HS-5 (cell line): Measurements from ENCODE around the gene ZNF70.
A peak's percentile ranks its signal among the peaks of the same experiment; 100 is the strongest.

Experiments
- DNase-seq: peaks from one replicate; pipeline ENCODE4 v3.0.0-alpha.2; 2012; ENCODE audit warnings: low read depth

ZNF70 gene

DNA sequence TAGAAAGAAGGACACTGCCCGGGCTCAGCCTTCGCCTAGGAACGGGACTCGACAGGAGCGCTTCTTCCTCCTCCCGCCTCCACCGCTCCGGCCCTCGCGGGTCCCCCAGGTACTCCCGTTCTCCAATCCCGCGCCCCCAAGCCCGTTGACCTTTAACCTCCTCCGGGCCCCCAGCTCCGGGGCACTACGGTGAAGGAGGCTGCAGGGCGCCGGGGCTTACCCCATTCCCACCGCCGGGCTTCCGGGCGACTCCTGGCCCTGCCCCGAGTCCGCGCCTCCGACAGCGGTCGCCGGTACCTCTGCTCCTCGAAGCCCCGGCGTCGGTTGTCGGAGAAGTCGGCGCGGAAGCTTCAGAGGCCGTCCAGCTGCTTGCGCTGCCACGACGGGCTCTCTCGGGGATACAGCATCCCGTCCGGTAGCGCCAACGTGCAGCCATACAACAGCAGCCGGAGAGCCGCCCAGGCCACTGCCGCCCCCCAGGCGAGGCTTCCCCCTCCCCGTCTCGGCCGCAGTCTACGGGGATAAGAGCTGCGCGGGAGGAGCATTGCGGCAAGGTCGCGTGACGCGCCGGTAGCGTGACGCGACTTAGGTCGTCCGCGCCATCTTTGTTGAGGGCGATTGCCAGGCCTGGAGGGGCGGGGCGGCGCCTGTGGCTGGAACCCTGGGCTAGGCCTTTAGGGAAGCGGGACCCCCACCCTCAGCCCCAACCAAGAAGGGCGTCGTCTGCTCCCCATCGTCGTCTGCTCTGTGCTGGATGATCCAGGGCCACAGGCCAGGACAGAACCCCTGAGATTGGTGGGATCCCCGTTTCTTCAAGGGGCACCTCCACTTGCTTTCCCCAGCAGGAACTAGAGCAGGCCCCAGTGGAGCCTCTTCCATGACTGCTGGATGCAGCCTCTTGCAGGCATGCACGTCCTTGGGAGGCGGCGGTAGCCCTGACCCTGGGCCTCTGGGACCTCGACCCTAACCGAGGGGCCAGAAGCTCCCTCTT is 33.8 kb downstream of the ZNF70 start:
- DNase-seq: peak; percentile 51

DNA sequence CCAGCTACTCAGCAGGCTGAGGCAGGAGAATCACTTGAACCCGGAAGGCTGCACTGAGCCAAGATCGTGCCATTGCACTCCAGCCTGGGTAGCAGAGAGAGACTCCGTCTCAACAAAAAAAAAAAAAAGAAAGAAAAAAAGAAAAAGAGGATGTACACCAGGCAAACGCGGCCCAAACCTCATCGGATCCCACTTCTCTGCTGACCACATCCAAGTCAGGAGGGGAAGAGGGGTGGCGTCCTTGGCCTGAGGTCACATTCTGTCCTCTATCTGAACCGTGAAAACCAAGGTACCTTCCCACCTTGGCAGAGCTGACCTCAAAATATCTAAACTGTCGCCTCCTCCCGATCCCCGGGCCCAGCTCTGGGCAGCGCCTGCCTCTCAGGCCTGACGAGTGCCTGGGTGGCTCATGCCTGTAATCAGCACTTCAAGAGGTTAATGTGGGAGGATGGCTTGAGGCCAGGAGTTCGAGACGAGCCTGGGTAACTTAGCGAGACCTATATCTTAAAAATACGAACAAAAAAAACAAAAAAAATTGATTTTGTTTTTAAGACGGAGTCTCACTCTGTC is 35.0 kb downstream of the ZNF70 start:
- DNase-seq: no peak

GRCh38 chr22:23714596-23715578 is 36.0 kb downstream of the ZNF70 start:
- DNase-seq: no peak

DNA sequence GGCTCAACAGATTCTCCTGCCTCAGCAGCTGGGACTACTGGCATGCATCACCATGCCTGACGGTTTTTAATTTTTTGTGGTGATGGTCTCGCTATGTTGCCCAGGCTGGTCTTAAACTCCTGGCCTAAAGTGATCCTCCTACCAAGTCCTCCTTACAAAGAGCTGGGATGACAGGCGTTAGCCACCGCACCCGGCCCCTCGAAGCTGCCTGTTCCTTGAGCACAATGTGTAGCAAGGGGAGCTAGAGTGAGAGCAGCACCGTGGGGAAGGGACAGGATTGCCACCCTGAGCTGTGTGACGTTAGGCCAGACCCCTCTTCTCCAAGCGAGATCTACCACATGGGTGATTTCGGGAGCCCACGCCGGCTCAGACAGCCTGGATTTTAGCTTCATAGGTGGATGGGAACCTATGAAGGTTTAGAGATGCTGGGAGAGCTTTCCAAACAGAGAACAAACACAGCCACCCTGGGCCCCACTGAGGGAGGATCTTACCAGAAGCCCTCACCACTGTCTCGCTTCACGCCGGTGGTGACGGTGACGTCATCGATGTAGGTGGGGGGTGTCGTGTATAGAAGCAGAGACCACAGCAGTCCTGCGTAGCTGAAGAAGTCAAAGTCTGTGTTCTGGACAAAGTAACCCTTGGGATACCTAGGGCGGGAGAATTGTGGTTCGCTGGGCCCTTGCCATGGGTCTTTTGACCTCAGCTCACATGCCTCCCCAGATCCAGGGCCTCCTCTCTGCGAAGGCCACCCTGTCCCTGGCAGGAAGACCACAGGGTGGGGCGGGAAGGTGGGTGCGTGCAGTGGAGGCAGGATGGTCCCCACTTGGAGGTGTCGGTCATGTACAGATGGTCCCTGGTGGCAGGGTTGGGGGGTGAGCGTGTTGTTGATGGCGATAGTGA is 37.0 kb downstream of the ZNF70 start:
- DNase-seq: no peak

GRCh38 chr22:23712256-23712655 is 38.7 kb downstream of the ZNF70 start:
- DNase-seq: no peak

GRCh38 chr22:23709107-23709506 is 41.8 kb downstream of the ZNF70 start:
- peak; percentile 16 for DNase-seq

DNA sequence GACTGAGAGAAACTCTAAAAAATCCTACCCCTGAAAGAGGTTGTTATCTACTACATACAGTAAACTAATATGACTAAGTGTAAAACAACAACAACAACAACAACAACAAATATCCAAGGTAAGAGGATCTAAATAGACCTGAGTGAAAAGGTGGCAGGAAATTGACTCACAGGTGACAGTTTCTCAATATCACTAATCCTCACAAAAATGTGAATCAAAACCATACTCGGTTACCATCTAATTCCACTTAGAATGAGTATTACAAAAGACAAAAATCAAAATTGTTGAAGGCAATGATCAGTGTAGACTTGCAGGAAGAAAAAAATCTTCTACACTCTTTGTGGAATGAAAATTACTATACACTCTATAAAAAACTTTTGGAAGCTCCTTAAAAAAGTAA is 42.6 kb downstream of the ZNF70 start:
- no peak for DNase-seq

- DNase-seq: no peak
Measured at GRCh38 chr22:23705358-23705757, 45.6 kb downstream of the ZNF70 start.

DNA sequence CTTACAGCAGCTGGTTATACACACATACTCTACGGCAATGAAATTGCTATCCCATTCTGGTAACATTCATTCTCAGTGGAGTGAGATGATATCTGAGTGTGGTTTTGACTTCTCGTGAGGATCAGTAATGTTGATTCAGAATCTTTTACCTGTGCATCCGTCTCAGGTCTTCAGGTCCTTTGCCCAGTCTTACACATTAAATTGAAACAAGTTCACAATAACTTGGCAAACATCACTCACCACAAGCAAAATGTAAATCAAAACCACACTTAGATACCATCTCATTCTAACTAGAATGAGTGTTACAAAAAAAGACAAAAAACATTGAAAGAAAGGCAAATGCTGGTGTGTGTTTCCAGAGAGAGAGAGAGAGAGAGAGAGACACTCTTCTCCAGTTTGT is 46.1 kb downstream of the ZNF70 start:
- no peak for DNase-seq

GRCh38 chr22:23704062-23704461 is 46.9 kb downstream of the ZNF70 start:
- no peak for DNase-seq

DNA sequence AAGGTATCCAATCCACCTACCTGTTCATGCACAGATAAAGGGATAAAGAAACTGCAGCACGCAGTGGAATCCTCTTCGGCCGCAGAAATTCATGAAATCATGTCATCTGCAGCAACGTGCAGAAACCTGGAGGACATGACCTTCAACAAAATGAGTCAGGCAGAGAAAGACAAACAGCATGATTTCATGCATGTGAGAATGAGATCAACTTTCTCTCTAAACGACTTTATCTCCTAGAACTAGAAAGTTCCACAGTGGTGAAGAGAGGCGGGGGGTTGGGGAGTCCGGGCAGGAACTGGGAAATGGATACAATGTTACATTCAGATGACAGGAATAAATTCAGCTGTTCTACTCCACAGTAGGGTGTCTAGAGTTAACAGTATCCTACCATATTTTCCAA is 50.2 kb downstream of the ZNF70 start:
- no peak for DNase-seq

- no peak for DNase-seq
Measured at GRCh38 chr22:23698673-23699235, 52.2 kb downstream of the ZNF70 start.

GRCh38 chr22:23698094-23698493 is 52.8 kb downstream of the ZNF70 start:
- no peak for DNase-seq

DNA sequence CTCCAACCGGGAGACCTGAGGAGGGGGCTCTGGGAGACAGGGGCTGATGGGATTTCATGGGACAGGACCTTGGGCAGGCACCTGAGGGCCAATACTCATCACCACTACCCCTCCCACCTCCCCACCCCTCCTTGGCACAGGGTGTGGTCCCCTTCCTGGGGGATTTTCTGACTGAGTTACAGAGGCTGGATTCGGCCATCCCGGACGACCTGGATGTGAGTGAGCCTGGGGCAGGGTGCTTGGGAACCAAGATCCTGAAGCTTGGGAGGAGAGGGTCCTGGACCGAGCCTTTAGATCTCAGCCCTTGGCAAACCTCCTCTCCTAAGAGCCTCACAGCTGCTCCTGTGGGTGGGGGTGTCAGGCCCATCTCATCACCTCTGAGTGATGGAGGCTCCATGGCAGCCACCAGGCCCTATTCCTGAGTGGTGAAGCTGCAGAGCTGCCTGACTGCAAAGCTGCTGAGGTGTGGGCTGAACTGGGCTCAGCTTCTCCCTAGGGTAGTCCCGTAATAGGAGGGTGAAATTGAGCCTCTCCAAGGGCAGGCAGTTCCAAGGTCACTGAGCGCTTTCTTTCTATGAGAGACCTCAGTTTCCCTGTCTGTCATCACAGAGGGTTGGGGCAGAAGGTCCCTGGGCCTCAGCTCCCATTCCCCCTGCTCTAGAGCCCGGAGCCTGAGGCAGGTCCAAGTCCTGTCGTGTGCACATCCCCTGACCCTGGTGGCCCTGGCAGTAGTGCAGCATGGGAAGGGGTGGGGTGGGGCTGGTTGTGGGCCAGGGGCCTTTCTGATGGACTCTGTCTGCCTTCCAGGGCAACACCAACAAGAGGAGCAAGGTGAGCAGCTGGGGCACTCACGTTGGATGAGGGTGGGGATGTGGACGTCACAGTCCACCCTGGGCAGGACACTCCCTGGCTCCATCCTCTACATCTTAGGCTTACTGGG is 53.6 kb downstream of the ZNF70 start:
- DNase-seq: no peak

DNA sequence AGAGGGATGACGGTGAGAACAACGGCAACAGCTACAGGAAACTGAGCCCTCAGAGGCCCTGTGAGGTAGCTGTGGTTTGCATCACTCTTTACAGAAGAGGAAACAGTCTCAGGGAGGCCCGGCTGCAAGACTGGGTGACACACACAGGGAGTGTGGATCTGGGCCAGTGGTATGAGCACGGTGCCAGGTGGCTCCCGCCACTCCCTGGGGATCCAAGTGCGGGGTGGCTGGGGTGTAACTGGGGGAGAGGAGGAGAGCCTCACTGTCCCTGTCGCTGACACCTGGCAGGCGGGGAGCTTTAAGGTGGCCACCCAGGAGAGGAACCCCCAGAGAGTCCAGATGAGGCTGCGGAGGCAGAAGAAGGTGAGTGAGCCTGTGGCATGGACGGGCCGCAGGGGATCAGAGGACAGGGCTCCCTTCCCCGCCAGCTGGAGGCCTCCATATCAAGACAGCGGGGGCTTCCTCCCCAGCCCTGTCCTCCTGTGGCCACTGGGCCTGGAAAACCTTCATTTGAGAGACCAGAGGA is 54.5 kb downstream of the ZNF70 start:
- no peak for DNase-seq

GRCh38 chr22:23695571-23696325 is 55.2 kb downstream of the ZNF70 start:
- DNase-seq: no peak

DNA sequence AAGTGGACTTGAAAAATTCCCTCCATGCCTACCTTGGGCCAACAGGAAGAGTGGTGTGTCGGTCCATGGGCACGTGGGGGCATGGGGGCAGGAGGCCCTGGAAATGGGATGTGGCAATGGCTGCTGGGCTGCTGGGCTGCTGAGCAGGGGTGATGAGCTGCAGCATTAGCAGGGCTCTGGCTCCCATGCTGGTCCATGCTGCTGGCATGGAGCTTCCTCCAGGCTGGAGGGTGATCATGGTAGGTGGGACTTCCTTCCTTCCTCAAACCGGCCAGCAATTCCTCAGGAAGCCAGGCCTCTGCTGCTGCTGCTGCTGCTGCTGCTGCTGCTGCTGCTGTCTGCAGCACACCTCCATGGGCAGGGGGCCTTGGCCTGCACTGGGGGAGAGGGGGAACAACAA is 55.8 kb downstream of the ZNF70 start:
- no peak for DNase-seq

DNA sequence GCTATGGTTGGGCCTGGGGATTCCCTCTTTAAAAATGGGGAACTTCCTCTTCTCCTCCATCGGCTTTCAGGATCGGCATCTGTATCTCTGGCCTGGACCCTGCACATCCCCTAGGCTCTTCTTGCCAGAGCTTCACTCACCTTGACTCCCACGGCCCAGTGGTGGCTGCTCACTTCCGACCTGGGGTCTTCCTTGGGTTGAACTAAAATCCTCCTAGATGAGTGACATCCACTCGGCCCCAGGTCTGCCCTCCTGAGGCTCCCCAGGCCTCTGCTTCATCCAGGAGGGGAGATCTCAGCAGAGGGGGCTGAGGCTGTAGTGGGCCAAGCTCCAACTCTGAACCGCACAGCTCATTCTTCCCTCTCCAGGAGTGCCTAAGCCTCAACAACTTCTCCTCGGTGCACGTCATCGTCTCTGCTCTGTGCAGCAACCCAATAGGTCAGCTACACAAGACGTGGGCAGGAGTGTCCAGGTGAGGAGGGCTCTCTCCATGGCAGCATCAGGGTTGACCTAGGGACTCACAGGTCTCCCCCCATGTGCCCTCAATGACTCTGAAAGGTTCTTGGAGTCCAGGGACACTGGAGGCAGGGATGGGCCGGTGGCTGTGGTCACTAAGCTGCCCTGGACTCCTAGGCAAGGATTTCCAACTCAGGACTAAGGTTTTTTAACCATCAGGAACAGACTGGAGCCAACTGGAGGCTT is 56.8 kb downstream of the ZNF70 start:
- no peak for DNase-seq
